Adrenal gland (tissue), 12 donors: Measurements from ENCODE around the gene SZT2. TPM values are rescaled to one million over a fixed set of nuclear protein-coding genes. Genes with fewer than 3 reads are reported as not detected.

Experiments
- DNase-seq, 7 donors: peaks; one replicate each; pipeline ENCODE4 v3.0.0-alpha.2; 2019 to 2020
- H3K27ac ChIP-seq, 5 donors: fragments of 200-600 bp; sonication (generic) in 4 of 5; 1 replicate in 3 of 5; 2 replicates in 2 of 5; pipeline versions ENCODE4 v1.5.1 to v1.8.0; 2016 to 2020; ENCODE audit warnings: mild to moderate bottlenecking in 1 of 5
- H3K27me3 ChIP-seq: fragments of 200-600 bp; 2 replicates; pipeline ENCODE4 v1.8.0; 2021
- H3K36me3 ChIP-seq, 2 donors: fragments of 200-600 bp; replicated peaks in 1 of 2; 1 replicate in 1 of 2; 2 replicates in 1 of 2; pipeline versions ENCODE4 v1.5.1 to v1.8.0; 2018 to 2022
- H3K4me1 ChIP-seq, 2 donors: fragments of 200-600 bp; replicated peaks in 1 of 2; 1 replicate in 1 of 2; 2 replicates in 1 of 2; pipeline versions ENCODE4 v1.5.1 to v1.8.0; 2018 to 2021
- H3K4me3 ChIP-seq, 4 donors: fragments of 200-600 bp; sonication (generic) in 3 of 4; one replicate each; pipeline ENCODE4 v1.5.1; 2016 to 2018
- H3K9me3 ChIP-seq, 3 donors: fragments of 200-600 bp; sonication (generic) in 1 of 3; replicated peaks in 1 of 3; 1 replicate in 2 of 3; 2 replicates in 1 of 3; pipeline versions ENCODE4 v1.5.1 to v1.8.0; 2016 to 2021
- POLR2A ChIP-seq, 2 donors: fragments of 450-650 bp; IDR thresholded peaks; one replicate each; pipeline ENCODE4 v1.6.1; 2017; ENCODE audit warnings: antibody characterized with exemption in 2 of 2, mild to moderate bottlenecking in 2 of 2, moderate library complexity in 1 of 2
- WGBS, 4 donors: extraction: QIAGEN DNeasy Blood & Tissue Kit in 2 of 4; methylation state at CpG; one replicate each; pipeline versions ENCODE4 v1.1.5 to v1.1.7; 2013 to 2017; 5-methylcytosine and 5-hydroxymethylcytosine counted together
- intact Hi-C, 2 donors: fragments of 100-400 bp; cut with DNase I; formaldehyde crosslinking; loops; one replicate each; pipeline versions ENCODE4 v1.14.1 to v1.15.0; 2022 to 2023
- polyA plus RNA-seq, 3 donors: library from polyadenylated mRNA; stranded (reverse); fragments of 200-250 nt in 2 of 3; fragments of 350-450 nt in 1 of 3; fragmentation: Illumina TruSeq in 1 of 3; extraction: RNeasy Lipid Tissue Mini Kit (QIAGEN cat#74804) in 1 of 3; gene quantifications; one replicate each; pipeline ENCODE4 v1.2.3, GENCODE V29; 2013 to 2014
- total RNA-seq, 9 donors: library from RNA; depleted of rRNA in 4 of 9; stranded (reverse); fragments of >200 nt in 4 of 9; fragments of 120-200 nt in 1 of 9; fragmentation: NEBNext Ultra II Directional in 1 of 9; extraction: Animal tissue kit (Norgen Biotek cat#: 25700) in 1 of 9; gene quantifications; one replicate each; pipeline versions ENCODE4 v1.1.0 to v1.2.4, GENCODE V29; 2013 to 2023
- TF ChIP-seq, protein P1 (sequence below), 6 experiments: fragments of 450-650 bp in 4 of 6; fragments of 200-600 bp in 2 of 6; sonication (generic) in 1 of 6; IDR thresholded peaks; 1 replicate in 5 of 6; 2 replicates in 1 of 6; pipeline versions ENCODE4 v1.5.1 to v1.8.0; 2016 to 2021; ENCODE audit warnings: antibody characterized with exemption in 6 of 6, mild to moderate bottlenecking in 2 of 6, moderate library complexity in 1 of 6
- donor health status: healthy with polysubstance abuse.
- donor health status: Bipolar disorder and iron deficiency.
- donor health status: DM: yes; HTN: yes; CAD: no.
- donor health status: DM: no; HTN: no; CAD: no.
- donor health status: DM: no; HTN: no; CAD: no.
- donor health status: DM: yes; HTN: yes; CAD: no.

The SZT2 gene
- total and polyA plus RNA-seq, 12 donors: 12.2 to 106 (median 34.7) TPM

DNA sequence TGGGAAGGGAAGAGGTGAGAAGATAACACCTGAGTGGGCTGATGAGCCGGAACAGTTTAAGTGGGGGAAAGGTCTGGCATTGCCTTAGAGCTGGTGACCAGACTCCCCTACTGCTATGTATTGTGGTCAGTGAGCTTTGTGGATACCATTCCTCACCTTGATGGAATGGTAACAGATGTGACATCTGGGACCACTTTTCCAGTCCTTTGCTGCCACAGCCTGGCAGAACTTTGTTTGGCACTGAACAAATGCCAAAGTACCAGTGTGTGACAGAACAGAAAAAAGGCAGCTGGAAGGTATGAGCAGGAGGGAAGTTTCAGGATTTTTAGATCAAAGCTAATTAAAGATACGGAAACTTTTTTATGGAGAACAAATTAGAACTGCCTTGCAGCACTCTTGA, 6.2 kb upstream of the SZT2 start:
- WGBS, 4 donors: 92 to 96% (median 95%) methylated on average over 2 of the region's 2 CpGs
- Histone ChIP-seq H3K9me3 (no peaks in the 10 kb centered on the region), H3K4me3 (no peak overlapping the region), H3K27me3 (no peaks in the 10 kb centered on the region), H3K27ac (no peak overlapping the region), H3K4me1 (peaks cover 4 to 22% of the 10 kb centered on the region in 2 donors), H3K36me3 (peaks cover 0 to 57% of the 10 kb centered on the region in 2 donors)
- TF ChIP-seq, protein P1, sequence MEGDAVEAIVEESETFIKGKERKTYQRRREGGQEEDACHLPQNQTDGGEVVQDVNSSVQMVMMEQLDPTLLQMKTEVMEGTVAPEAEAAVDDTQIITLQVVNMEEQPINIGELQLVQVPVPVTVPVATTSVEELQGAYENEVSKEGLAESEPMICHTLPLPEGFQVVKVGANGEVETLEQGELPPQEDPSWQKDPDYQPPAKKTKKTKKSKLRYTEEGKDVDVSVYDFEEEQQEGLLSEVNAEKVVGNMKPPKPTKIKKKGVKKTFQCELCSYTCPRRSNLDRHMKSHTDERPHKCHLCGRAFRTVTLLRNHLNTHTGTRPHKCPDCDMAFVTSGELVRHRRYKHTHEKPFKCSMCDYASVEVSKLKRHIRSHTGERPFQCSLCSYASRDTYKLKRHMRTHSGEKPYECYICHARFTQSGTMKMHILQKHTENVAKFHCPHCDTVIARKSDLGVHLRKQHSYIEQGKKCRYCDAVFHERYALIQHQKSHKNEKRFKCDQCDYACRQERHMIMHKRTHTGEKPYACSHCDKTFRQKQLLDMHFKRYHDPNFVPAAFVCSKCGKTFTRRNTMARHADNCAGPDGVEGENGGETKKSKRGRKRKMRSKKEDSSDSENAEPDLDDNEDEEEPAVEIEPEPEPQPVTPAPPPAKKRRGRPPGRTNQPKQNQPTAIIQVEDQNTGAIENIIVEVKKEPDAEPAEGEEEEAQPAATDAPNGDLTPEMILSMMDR (IDR thresholded peaks at IDR 0.05): peak in 1 of 6 experiments; percentile 11
- no peak for TF ChIP-seq POLR2A (IDR thresholded peaks at IDR 0.05)
- no peak for DNase-seq
- intact Hi-C loops: no loop called here

DNA sequence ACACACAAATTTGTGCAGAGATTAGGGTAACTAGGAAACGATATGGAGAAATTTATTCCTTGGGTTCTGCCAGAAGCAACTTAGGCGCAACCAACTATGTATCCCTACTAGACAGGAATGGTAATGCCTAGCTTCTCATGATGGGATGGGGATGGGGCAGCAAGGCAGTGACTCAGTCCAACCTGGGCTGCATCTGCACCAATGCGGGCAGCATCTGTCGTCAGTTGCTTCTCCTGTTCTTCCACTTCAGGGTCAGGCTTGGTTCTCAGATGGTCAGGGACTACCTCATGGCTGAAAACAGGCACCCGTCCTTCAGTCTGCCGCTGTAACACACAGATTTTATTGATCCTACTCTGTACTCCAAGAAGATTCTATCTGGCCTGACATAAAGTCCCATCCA, 3.0 kb upstream of the SZT2 start:
- H3K27ac ChIP-seq: no peak overlapping the region
- TF ChIP-seq, protein P1 (IDR thresholded peaks at IDR 0.05): no peak
- TF ChIP-seq POLR2A (IDR thresholded peaks at IDR 0.05): no peak
- no peaks in the 10 kb centered on the region for H3K27me3 ChIP-seq
- H3K9me3 ChIP-seq: no peaks in the 10 kb centered on the region
- WGBS, 4 donors: 90 to 94% (median 92%) methylated on average over 6 of the region's 6 CpGs
- no peak overlapping the region for H3K4me3 ChIP-seq
- no peak for DNase-seq
- intact Hi-C loops: no loop called here
- H3K4me1 ChIP-seq: peaks cover 16 to 39% of the 10 kb centered on the region in 2 donors
- H3K36me3 ChIP-seq: peaks cover 0 to 53% of the 10 kb centered on the region in 2 donors

DNA sequence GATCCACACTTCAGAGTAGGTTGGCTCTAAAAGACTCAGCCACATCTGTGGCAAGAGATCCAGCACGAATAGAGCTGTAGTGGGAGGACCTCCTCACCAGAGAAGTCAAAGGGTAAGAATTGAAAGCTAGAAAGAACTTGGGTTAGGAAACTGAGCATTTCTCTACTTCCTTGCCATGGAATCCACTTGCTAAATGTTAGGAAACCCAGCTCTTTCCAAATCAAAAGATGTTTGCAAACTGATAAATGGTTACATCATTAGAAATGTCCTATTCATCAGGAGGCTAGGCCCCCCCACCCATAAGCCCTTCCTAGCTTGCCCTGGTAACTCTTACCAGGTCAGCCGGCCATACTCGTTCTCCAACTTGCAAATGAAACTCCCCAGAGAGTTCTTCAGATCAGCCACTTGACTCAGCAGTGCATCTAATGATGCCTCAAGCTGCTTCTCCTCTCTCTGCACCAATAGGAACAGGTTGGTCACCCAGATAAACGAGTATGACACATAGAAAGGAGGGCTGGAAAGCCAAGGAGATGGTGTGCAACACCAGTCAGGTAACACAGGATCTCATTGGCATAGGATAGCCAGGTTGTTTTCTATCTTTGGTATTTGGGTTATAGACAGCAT, 1.6 kb upstream of the SZT2 start:
- H3K27ac ChIP-seq: no peak overlapping the region
- TF ChIP-seq, protein P1 (IDR thresholded peaks at IDR 0.05): no peak
- TF ChIP-seq POLR2A (IDR thresholded peaks at IDR 0.05): no peak
- 51 to 65% (median 60%) methylated on average over 4 of the region's 4 CpGs for WGBS, 4 donors
- DNase-seq: no peak
- H3K9me3 ChIP-seq: no peaks in the 10 kb centered on the region
- H3K27me3 ChIP-seq: no peaks in the 10 kb centered on the region
- H3K4me3 ChIP-seq: no peak overlapping the region
- H3K36me3 ChIP-seq: peaks cover 0 to 47% of the 10 kb centered on the region in 2 donors
- intact Hi-C loops: no loop called here
- H3K4me1 ChIP-seq: peaks cover 16 to 27% of the 10 kb centered on the region in 2 donors

DNA sequence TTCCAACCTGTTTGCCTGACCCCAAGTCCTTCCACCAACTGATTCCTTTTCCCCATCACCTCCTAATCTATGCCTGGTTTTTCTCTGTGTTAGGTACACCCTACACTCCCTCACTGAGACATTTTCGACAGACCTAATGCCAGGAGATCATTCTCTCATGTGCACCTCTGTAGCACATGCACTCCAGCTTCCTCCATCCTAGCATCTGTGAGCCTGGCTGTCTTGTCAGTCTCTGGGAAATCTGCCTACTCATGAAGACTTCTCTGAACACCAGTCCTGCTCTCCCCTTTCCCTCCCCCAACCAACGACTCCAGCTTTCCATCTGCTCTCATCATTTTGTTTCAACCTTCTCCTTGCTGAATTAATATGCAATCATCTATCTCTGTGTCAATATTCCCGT, 1.1 kb upstream of the SZT2 start:
- Histone ChIP-seq H3K27ac (peak overlapping the region in 3 of 5 donors; percentile 56 to 88 (median 83)), H3K4me3 (peak overlapping the region in 1 of 4 donors; percentile 65), H3K4me1 (peaks cover 16 to 27% of the 10 kb centered on the region in 2 donors), H3K9me3 (no peaks in the 10 kb centered on the region), H3K27me3 (no peaks in the 10 kb centered on the region), H3K36me3 (peaks cover 0 to 41% of the 10 kb centered on the region in 2 donors)
- TF ChIP-seq, protein P1 (IDR thresholded peaks at IDR 0.05): no peak
- no peak for TF ChIP-seq POLR2A (IDR thresholded peaks at IDR 0.05)
- WGBS, 4 donors: 32 to 46% (median 38%) methylated on average over 3 of the region's 3 CpGs
- intact Hi-C loops: no loop called here
- DNase-seq: no peak
